NCI-H774 (cell line): Measurements from ENCODE around the gene PRKG2.

Source experiments
- DNase-seq: peaks from one replicate; lab custom pipeline; 2025; lab: John Stamatoyannopoulos, UW

Gene PRKG2

DNA sequence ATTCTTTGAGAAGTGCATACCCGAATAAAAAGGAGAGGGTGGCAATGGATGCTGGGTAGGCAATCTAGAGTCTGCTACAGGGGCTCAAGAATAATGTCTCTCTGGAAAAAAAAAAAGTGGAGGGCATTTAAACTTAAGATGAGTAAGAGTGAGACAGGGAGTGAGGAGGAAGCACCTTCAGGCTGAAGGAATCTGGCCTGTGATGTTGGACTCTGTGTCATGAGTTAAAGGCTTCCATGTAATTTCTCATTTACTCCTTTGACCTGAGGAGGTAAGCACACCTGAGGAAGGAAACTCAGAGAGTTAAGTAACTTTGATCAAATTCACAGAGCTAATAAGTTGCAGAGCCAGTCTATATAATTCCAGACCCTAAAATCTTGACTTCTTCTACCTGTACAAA lies 3.2 kb upstream of the PRKG2 start:
- no peak for DNase-seq

- no peak for DNase-seq
Measured at GRCh38 chr4:81217779-81218178, 2.8 kb upstream of the PRKG2 start.

GRCh38 chr4:81215931-81216330 lies 909 bp upstream of the PRKG2 start:
- DNase-seq = no peak

GRCh38 chr4:81214144-81214880 lies 710 bp downstream of the PRKG2 start:
- no peak for DNase-seq

- no peak for DNase-seq
Measured at GRCh38 chr4:81213671-81214070, 1.4 kb downstream of the PRKG2 start.

GRCh38 chr4:81211956-81212355 lies 3.1 kb downstream of the PRKG2 start:
- DNase-seq = no peak

- no peak for DNase-seq
Measured at GRCh38 chr4:81207828-81208227, 7.2 kb downstream of the PRKG2 start.

GRCh38 chr4:81205302-81205701 lies 9.7 kb downstream of the PRKG2 start:
- DNase-seq = no peak

- no peak for DNase-seq
Measured at GRCh38 chr4:81204571-81204970, 10.5 kb downstream of the PRKG2 start.

GRCh38 chr4:81199831-81200230 lies 15.2 kb downstream of the PRKG2 start:
- no peak for DNase-seq

- DNase-seq = no peak
Measured at GRCh38 chr4:81198609-81199008, 16.4 kb downstream of the PRKG2 start.

GRCh38 chr4:81197864-81198524 lies 17.0 kb downstream of the PRKG2 start:
- no peak for DNase-seq

DNA sequence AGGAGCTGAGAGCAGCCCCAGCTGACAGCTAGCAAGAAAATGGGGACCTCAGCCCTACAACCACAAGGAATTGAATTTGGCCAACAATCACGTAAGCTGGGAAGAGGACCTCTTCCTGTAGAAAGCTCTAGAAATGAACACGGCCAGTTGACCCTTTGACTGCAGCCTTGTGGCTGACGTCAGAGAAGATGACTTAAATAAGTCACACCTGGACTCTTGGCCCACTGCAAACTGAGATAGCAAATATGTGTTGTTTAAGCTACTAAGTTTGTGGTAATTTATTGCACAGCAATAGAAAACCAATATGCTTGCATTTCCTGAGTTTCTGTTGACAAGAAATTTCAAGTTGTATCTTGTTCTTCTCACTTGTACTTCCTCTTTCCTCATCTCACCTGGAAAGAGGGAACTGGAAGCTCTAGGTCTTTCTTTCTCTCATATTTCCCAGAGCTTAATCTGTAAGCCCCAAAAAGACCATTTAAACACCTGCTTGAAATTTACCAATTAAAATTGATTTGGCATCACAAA lies 18.8 kb downstream of the PRKG2 start:
- DNase-seq = no peak

- no peak for DNase-seq
Measured at GRCh38 chr4:81195475-81195874, 19.5 kb downstream of the PRKG2 start.

- no peak for DNase-seq
Measured at GRCh38 chr4:81194286-81194685, 20.7 kb downstream of the PRKG2 start.

DNA sequence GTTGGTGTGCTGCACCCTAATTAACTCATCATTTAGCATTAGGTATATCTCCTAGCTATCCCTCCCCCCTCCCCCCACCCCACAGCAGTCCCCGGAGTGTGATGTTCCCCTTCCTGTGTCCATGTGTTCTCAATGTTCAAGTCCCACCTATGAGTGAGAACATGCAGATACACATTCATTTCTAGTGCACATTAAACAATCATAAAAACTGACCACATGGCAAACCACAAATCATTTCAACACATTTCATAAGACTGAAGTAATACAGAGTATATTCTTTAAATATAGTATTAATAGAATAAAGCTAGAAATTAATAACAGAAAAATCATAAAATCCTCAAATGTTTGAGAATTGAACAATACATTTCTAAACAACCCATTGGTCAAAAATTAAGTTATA lies 34.1 kb downstream of the PRKG2 start:
- DNase-seq = no peak

DNA sequence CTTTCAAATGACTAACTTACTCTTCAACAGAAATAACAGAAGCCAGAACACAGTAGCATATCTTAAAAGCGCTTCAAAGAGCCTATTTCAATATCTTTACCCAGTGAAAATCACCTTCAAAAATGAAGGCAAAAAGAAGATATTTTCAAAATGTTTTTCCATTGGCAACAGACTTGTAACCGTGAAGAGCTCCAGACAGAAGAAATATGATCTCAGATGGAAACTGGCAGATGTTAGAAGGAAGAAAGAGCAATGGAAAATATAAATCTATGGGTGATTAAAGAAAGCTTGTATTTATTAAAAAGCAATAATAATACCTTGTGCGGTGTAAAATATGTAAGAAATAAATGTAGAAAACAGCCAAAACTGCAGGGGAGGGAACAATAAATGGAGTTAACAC lies 35.7 kb downstream of the PRKG2 start:
- no peak for DNase-seq

DNA sequence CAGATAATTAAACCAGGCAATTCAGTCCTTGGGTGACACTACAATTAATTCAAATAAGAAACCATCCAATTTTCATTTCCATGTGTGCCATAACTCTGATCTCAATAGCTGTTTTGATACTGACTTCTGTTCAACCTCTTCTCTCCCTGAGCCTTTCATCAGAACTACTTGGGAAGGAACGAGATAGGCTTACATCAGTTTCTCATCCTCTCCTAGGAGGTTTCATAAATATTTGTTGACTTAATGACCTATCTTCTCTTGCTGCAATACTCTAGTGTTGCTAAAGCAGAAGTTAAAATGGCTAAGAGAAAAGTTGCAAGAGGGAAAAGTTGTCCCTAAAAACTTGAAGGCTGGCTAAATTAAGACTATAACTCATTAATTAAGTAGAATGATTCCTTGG lies 41.8 kb downstream of the PRKG2 start:
- no peak for DNase-seq

GRCh38 chr4:81166458-81167160 lies 48.4 kb downstream of the PRKG2 start:
- no peak for DNase-seq

DNA sequence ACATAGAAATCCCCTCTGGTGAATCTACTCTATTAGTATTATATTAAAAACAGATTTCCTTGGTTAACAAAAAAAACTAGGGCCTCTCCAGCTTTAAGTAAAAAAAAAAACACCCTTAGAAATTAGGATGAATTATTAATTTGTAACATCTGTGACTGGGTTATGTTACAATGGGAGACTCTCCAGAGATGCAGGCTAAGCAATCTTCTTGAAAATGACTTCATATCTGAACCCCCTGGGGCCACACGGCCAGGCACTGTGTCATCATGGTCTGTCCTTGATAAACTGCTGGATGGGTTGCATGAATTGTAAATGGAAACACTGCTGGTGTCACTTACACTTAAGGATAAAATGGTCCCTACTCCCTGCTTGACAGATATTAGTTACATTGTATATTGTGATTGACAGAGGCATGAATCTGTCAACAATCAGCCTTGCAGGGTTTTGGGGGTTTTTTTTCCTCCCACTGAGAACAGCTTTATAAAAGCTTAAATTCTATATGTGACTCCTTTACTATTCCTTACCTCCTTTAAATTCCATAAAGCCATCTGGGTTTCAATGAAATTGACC lies 49.1 kb downstream of the PRKG2 start:
- no peak for DNase-seq

- no peak for DNase-seq
Measured at GRCh38 chr4:81164623-81165416, 50.2 kb downstream of the PRKG2 start.

- no peak for DNase-seq
Measured at GRCh38 chr4:81164126-81164525, 50.9 kb downstream of the PRKG2 start.
